Pulmonary artery endothelial cell (primary cell): Measurements from ENCODE around the gene CALB2. TPM values are rescaled to one million over a fixed set of nuclear protein-coding genes. Genes with fewer than 3 reads are reported as not detected.
A peak's percentile ranks its signal among the peaks of the same experiment; 100 is the strongest.
"Not testable (repeated sequence)": the region's sequence is repeated elsewhere in the genome, so short reads cannot be mapped to it uniquely, and the experiment has no call there.

Experiments
- DNase-seq: peaks from one replicate; pipeline ENCODE4 v3.0.0-alpha.2; 2011; ENCODE audit warnings: low read depth, low spot score
- total RNA-seq: library from RNA; depleted of rRNA; stranded (reverse); fragments of >200 nt; gene quantifications from 2 replicates; pipeline ENCODE4 v1.2.3, GENCODE V29; 2014

Gene CALB2
- total RNA-seq, 1 donor from 2014 or later = not detected

DNA sequence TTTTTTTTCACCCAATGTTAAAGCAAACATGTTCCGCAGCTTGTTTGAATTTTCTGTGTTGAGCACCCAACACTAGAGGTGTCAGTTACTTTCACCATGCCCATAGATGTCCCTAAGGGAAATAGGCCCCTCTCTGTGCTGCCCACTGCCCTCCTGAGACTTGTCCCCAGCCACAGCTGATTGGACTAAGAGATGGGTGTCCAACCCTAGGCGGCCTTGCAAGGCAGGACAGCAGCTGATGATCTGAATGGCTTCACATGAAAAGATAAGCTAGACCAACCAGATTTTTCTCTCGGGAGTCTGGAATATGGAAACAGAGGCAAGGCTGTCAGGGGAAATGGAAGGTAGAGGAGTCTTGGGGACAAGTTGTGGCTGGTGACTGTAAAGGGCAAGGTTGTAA lies 6.1 kb upstream of the CALB2 start:
- no peak for DNase-seq

DNA sequence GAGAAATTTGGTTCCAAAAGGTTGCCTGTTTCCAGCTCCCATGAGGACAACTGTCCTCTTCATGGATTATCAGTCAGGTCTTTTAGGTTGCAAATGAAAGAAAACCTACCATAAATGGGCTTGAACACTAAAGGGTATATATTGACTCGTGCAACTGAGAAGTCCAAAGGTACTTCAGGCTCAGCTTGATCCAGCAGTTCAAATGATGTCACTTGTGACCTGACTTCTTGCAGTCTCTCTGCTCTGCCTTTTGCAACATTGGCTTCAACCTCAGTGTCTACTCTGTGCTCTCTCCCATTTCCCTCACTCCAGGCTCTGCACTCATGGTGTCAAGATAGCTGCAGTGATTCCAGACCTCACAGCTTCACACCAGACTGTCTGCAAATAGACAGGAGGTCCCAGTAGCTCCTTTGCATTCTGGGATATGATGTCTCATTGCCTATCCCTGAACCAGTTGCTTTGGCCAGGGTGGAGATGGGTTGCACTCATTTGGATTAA lies 5.5 kb upstream of the CALB2 start:
- DNase-seq = no peak

DNA sequence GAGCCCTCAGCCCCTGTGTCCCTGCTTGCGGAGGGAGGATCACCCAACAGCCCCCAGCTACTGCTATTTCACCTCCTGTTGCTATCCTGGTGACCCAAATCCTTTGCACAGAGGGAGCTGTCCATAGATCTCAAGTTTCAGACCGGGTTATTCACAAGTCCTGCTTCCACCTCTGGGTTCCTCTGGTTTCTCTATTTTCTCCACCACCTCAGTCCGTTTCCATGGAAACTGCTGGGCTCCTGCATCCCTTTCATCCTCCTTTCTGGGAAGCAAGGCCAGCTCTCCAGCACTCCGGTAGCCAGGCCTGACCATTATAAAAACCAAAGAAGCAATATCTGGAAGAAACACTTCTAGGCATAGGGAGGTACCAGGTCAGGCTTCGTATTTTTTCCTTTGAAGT lies 4.8 kb upstream of the CALB2 start:
- DNase-seq = no peak

DNA sequence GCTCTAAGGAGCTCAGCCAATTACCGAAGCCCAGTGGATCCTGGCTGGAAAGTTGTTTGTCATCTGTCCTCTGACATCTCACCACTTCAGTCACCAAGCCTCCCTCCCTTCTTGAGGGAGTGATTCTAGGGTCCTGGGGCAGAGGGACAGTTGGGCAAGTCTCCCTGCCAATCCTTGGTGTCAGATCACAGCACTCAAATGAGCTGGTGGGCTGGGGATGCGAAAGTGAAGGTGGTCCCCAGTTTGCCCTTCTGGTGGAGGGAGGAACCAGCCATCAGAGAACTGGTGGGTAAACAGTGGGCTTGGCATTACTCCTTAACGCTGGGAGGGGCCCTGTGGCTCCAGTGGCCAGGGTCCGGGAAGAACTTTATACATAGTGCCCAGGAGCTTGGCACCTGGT lies 4.4 kb upstream of the CALB2 start:
- DNase-seq = no peak

DNA sequence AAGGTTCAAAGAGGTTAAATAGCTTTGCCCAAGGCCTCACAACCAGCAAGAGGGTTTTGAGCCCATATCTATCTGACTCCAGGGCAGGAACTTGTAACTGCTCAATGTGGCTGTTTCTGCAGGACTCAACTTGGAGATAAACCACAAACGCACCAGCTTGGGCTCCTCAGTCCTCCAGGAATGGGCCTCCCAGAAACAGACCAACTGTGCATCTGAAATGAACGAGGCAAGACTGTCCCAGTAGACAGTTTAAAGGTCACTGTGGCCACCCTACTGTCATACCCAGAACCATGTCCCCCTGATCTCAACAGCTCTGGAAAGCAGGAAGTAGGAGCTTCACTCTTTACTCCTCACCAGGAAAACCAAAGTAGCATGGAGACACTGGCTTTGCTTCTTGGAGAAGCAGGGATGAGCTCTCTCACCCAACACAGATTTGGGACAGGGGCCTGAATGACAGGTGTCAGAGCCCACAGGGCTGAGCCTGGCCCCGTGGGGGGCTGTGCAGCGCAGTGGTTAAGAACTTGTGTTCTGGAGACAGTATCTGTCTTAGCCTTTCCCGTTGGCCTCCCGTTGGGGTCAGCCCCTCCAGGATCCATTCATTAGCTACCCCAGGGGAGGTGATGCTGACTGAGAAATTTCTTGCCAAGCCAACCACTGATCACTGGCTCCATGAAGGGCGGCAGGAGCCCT lies 2.3 kb upstream of the CALB2 start:
- DNase-seq = no peak

DNA sequence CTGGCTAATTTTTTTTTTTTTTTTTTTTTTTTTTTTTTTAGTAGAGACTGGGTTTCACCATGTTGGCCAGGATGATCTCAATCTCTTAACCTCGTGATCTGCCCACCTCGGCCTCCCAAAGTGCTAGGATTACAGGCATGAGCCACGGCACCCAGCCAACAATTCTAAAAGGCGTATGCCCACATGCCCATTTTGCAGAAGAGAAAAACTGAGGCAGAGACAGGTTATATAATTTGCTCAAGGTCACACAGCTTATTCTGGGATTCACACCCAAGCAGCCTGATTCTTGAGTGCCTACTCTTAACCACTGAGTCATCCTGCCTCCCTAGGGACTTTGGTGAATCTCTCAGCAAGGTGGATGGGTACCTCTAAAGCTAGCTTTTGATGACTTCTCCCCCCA lies 1.6 kb upstream of the CALB2 start:
- DNase-seq = not testable (repeated sequence)

DNA sequence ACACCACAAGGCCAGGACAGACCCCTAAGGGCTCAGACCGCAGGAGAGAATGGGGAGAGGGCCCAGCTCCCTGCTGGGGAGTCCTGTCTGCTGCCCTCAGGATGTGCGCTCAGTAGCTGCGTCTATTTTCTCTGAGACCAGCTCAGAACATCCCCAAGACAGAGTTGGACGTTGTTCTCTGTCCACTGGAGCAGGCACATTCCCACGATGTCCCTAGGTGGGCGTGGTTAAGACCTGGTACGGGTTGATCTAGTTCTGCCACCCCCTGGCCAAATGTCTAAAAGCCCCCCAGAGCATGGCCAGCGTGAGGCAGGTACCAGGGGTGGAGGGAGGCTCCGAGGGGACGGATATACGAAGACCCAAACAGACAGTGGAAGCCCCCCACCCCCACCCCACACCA lies 842 bp upstream of the CALB2 start:
- DNase-seq = no peak

DNA sequence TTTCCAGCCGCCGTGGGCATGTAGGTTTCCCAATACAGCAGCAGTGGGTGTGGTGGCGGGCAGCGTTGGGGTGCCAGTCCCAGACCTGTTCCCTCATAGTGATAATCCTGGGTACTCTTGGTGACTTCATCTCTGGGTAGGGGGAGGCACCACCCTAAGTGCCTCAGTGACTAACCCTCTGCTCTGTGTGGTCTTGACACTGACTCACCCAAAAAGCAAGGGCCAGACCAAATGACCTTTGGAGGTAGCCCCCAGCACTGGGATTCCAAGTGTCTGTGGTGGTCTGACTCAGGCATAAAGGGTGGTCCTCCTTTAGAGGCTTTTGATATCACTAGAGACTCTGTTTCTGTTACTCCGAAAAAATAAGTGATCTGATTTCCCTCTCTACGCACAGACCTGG lies 908 bp downstream of the CALB2 start:
- DNase-seq = no peak

DNA sequence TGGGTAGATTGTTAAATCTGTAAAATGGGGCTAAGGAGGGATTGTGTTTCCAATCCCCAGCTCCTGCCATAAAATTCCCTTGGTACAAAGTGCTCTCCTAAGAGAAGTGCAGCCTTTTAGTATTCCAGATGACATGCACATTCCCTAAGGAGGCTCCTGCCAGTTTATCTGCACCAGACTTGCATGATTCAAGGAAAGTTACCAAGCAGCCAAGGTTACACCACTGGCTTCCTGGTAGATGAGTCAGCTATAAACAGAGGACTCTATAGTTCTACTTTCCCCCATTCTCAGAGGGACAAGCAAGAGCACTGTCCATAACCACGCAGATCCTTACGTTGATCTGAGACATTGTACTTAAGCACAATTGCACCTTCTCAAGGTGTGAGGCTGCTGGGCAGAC lies 1.9 kb downstream of the CALB2 start:
- DNase-seq = peak; percentile 35

DNA sequence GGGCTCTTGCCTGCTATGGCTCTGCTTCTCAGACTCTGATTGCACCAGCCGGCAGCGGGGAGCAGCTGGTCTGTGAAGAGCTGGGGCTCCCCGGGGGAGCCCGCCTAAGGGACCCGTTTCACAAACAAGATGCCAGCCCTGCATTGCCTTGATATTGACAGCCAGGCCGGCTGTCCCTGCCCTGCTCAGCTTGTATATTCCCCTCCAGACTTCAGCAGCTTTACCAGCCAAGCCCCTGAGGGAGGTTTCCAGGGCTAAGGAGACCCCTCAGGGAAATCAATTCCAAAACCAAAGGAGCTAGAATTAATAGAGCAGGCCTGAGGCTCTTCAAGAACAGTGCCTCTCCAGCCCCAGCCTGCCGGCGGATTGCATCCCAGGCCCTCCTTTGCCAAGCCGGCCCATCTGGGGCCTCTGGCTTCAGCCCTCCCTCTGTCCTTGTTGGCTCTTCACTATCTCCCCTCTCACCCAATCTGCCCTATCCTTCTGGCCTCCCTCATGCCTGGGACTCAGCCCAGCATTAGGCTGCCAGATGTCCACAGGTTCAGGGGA lies 5.7 kb downstream of the CALB2 start:
- DNase-seq = no peak

DNA sequence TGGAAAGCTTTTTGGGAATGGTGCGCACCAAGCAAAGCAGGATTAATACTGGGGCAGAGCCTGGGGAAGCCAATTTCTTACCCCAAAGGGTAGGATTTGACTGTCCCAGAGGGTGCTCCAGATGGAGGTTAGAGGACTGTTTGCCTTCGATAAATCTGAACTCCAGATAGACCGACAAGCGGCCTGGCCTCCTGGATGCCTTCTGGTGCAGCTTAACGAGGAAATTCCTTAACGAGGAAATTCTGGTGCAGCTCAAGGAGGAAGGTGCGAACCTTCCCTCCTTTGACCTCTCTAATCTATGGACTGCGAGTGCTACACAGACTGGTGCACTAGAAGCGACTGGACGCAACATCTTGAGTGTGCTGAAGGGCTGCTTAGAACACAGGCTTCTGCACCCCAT lies 6.5 kb downstream of the CALB2 start:
- DNase-seq = no peak

DNA sequence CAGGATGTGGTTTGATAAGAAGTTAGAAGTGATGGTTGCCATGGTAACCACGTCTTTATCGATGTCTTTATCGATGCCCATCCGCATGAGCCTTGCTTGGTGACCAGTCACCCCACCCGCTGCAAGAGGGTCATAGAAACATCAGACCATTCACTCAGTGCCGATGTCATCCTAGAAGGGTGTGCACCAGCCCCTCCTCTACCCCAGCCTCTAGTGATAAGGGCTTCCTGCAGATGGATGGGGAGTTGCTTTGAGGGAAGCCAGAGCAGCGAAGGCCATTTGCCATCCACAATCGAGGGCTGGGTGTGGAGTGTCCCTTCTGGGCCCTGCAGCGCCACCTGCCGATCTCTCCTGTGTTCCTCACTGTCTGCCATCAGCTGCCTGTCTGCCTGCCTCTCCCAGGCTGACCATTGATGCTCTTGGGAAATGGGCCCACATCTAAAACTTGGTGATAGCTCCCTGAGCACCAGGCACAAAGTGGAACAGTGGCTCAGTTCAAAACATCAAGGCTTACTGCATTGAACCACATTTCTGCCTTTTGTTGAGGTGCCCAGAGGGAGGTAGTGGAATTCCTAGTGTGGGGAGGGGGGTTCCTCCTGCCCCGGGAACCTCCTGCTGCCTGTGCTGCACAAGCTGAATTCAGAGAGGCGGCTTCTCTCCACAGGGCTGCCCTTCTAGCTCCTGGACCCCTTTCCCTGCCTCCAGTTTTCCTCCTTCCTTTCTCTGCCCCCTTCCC lies 8.9 kb downstream of the CALB2 start:
- no peak for DNase-seq

DNA sequence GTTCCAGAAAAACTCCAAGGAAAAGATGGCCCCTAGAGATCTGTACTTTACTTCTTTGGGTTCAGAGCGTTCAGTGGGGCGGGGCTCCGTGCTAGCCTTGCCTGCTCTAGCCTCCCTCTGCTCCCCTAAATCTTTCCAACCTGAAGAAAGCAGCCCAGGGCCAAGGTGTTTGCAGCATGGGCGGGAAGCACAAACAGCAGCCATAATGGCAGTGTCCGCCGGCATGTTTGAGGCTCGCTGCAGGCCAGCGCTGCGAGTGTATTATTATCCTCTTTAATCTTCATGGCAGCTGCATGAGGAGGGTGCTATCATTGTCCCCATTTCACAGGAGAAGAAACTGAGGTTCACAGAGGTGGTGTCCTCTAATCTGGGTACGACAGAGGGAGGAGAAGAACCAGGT lies 10.4 kb downstream of the CALB2 start:
- DNase-seq = no peak

DNA sequence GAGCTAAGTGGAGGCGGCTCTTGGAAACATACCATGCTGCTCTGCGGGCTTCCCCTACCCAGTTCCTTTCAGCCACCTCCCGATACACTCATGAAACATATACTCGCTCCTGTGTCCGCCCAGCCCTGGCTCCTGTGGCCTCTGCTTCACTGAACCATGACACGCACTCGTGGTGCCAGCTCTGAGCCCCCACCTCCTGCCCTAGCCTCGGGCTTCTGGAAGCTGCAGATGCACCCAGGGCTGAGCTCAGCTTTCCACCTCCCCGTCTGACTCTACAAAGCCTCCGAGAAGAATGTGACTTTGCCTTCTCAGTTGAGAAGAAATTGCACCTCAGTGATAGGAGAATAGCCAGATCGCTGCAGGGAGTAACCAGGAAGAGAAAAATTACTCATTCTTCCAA lies 11.0 kb downstream of the CALB2 start:
- no peak for DNase-seq

DNA sequence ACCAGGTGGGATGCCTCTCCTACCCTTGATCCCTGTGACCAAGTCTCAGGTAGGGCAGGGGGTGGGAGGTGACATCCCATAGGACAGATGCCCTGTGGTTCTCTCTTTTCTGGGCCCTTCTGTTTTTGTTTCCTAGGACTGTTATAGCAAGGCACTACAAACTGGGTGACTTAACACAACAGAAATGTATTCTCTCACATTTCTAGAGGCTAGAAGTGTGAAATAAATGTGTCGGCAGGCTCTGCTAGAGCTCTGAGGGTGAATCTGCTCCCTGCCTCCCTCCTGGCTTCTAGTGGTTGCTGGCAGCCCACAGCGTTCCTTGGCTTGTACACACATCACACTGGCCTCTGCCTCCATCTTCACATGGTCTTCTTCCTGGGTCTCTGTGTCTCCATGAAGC lies 12.7 kb downstream of the CALB2 start:
- no peak for DNase-seq

DNA sequence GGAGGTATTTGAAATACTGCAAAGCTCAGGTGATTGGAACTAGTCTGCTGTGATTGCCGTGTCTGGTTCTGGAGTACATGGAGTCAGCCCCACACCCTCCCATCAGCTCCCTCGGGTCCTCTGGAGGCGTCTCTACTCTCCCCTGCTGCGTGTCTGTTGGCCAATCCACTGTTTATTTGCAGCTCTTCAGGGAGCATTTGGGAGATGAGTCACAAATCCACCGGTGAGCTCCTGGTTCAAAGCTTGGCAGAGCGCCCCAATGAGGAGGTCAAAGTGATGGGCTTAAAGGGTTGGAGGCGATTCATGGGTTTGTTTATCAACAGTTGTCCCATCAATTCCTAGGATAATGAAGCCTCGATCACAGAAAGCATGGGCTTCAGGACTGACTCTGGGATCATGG lies 14.6 kb downstream of the CALB2 start:
- no peak for DNase-seq

DNA sequence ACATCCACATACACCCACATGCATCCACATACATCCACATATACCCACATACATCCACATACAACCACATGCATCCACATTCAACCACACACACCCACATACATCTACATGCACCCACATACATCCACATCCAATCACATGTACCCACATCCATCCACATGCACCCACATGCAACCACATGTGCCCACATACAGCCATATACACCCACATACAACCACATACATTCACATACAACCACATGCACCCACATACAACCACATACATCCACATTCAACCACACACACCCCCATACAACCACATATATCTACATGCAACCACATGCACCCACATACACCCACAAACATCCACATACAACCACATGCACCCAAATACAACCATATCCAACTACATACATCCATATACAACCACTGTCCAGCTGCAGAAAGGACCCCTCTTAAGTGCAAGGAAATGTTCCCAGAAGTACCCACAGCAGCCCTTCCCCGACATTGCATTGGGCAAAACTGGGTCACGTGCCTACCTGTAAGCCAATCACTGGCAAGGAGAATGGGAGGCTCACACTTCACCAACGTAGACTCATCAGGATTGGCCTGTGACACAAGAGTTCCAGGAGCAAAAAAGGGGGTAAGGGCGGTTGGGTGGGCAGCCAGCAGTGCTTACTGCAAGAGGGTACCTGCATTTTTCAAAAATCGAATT lies 18.1 kb downstream of the CALB2 start:
- no peak for DNase-seq

DNA sequence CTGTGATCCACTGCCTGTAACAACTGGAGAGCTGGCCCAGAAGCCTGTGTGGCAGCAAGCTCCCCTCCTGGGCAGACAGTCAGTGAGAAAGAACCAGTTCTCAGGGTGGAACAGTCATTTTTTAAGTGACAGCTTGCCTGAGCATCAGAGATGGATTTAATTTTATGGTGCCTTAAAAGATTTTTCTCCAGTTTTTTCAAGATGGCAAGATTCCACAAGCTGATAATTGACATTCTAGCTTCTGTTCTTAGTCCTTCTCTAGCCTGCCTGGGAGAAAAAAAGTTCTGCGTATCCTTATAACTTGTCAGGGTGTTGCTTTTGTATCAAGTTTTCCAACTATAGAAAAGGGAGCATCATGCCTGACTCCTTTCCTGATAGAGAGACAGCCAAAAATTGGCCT lies 21.2 kb downstream of the CALB2 start:
- DNase-seq = no peak

DNA sequence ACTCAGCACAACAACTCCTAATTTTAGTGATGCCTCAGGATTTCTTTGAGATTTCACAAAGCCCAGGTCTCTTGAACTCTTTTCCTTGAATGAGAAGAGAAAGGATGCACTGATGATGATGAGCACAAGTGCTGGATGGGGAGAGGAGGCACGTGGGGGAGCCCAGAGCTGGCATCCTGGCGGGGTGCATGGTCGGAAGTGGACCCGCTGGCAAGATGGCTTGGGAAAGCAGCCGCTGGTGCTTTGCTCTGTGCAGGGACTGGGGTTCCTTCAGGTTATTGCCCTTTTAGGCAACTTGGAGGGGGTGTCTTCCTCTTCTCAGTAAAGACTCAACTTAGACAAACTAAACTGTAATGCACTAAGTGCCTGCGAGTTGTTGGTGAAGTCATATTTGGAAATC lies 22.3 kb downstream of the CALB2 start:
- no peak for DNase-seq

DNA sequence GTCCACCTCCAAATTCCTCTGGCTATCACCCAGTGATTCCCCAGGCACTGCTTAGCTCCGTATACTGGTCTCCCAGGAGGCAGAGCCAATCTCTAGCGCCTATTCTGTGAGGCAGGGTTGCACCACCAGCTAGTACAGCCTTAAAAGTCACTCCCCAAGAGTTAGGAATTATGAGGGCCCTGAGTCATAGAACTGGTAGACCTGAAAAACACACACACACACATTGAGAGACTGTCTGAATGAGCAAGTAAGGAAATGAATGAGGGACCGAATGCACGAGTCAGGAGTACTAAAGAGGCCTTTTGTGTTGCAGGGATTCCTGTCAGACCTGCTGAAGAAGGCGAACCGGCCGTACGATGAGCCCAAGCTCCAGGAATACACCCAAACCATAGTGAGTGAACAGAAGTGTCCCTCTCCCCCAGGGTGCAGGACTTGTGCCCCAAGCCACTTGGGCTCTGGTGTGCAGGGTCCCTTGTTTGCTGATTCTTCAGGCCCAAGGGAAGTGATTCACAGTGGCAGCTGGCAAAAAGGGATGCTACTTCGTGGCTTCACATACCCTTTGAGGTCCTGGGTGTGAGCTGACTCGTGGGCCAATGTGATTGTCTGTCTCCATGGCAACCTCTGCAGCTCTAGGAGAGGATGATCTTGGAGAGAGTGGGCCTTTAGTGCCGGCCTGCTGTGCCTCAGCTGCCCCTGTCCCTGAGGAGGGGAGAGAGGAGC lies 24.7 kb downstream of the CALB2 start:
- no peak for DNase-seq

DNA sequence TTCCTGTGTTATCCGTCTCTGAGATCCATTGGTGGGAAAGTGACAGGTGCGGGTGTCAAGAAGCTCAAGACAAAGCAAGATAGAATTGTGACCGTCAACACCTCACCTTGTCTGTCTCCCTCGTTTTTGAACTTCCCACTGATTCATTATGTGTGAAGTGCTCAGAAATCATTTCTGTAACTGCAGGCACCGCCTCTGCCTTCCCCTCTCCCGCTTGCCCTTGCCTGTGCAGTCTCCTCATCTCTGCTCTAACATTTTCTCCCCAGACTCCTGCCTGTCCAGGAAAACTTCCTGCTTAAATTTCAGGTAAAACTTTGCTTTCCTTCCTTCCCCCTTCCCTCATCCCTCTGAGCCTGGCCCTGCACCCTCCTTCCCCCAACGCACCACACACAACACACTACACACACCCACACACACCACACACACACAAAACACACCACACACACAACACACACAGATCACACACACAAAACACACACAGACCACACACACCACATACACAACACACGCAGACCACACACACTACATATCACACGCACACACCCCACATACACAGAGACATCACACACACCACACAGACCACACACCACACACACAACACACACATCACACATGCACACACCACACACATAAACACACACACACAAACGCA lies 25.7 kb downstream of the CALB2 start:
- no peak for DNase-seq
